Measurements from ENCODE around the gene DSCAML1.

- TF ChIP-seq OSR1 (CRISPR knock-in tag; IDR thresholded peaks at IDR 0.05) (no peak), ARNTL (CRISPR knock-in tag; IDR thresholded peaks at IDR 0.05; ENCODE audit: borderline replicate concordance, low read depth) (no peak), ESRRG (CRISPR knock-in tag; IDR thresholded peaks at IDR 0.05) (no peak), ZFP30 (CRISPR knock-in tag; IDR thresholded peaks at IDR 0.05) (no peak), PPARA (CRISPR knock-in tag; IDR thresholded peaks at IDR 0.05; ENCODE audit: borderline replicate concordance) (no peak), ZFP3 (CRISPR knock-in tag; IDR thresholded peaks at IDR 0.05) (no peak), GLIS3 (CRISPR knock-in tag; IDR thresholded peaks at IDR 0.05) (no peak), ZNF565 (CRISPR knock-in tag; conservative IDR thresholded peaks at IDR 0.05; ENCODE audit: low read depth) (no peak), ISL1 (CRISPR knock-in tag; IDR thresholded peaks at IDR 0.05) (no peak)
- TF ChIP-seq, protein P1, sequence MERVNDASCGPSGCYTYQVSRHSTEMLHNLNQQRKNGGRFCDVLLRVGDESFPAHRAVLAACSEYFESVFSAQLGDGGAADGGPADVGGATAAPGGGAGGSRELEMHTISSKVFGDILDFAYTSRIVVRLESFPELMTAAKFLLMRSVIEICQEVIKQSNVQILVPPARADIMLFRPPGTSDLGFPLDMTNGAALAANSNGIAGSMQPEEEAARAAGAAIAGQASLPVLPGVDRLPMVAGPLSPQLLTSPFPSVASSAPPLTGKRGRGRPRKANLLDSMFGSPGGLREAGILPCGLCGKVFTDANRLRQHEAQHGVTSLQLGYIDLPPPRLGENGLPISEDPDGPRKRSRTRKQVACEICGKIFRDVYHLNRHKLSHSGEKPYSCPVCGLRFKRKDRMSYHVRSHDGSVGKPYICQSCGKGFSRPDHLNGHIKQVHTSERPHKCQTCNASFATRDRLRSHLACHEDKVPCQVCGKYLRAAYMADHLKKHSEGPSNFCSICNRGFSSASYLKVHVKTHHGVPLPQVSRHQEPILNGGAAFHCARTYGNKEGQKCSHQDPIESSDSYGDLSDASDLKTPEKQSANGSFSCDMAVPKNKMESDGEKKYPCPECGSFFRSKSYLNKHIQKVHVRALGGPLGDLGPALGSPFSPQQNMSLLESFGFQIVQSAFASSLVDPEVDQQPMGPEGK (CRISPR knock-in tag; IDR thresholded peaks at IDR 0.05; ENCODE audit: borderline replicate concordance), result no peak
These were observed 404.9 kb downstream of the DSCAML1 start for GRCh38 chr11:117392001-117392690.

All from SK-N-SH treated with all-trans-retinoic acid at 6 μM for 48 hours (cell line).